Hematopoietic multipotent progenitor cell treated with erythropoietin and hydrocortisone succinate and interleukin-3 and kit ligand, for 8 days (in vitro differentiated cells): Measurements from ENCODE around the gene ZBED3.
A peak's percentile ranks its signal among the peaks of the same experiment; 100 is the strongest.
"Not testable (repeated sequence)": the region's sequence is repeated elsewhere in the genome, so short reads cannot be mapped to it uniquely, and the experiment has no call there.

Experiments used
- DNase-seq: peaks from one replicate; pipeline ENCODE4 v3.0.0-alpha.2; 2015

The ZBED3 gene

GRCh38 chr5:77086689-77087483 is at the start of gene ZBED3:
TSS of gene ZBED3 (minus strand) at chr5:77087285. CDS start at chr5:77077878, 9,407 bp downstream.
- peak; percentile 79 for DNase-seq

- peak; percentile 20 for DNase-seq
Measured at GRCh38 chr5:77133061-77133758, 46.1 kb upstream of the ZBED3 start.

GRCh38 chr5:77131361-77131760 is 44.3 kb upstream of the ZBED3 start:
- DNase-seq, result no peak

GRCh38 chr5:77129391-77129990 is 42.4 kb upstream of the ZBED3 start:
- DNase-seq, result peak; percentile 38

GRCh38 chr5:77128411-77129061 is 41.5 kb upstream of the ZBED3 start:
- DNase-seq, result no peak

GRCh38 chr5:77123057-77123456 is 36.0 kb upstream of the ZBED3 start:
- DNase-seq, result no peak

GRCh38 chr5:77120706-77121105 is 33.6 kb upstream of the ZBED3 start:
- no peak for DNase-seq

GRCh38 chr5:77120086-77120485 is 33.0 kb upstream of the ZBED3 start:
- DNase-seq, result no peak

- no peak for DNase-seq
Measured at GRCh38 chr5:77117161-77117560, 30.1 kb upstream of the ZBED3 start.

GRCh38 chr5:77107035-77107434 is 19.9 kb upstream of the ZBED3 start:
- DNase-seq, result not testable (repeated sequence)

- no peak for DNase-seq
Measured at GRCh38 chr5:77104813-77105212, 17.7 kb upstream of the ZBED3 start.

GRCh38 chr5:77103457-77103856 is 16.4 kb upstream of the ZBED3 start:
- DNase-seq, result no peak

- DNase-seq, result no peak
Measured at GRCh38 chr5:77102549-77102948, 15.5 kb upstream of the ZBED3 start.

GRCh38 chr5:77101298-77101697 is 14.2 kb upstream of the ZBED3 start:
- no peak for DNase-seq

GRCh38 chr5:77095189-77095588 is 8.1 kb upstream of the ZBED3 start:
- DNase-seq, result no peak

- peak; percentile 20 for DNase-seq
Measured at GRCh38 chr5:77087484-77088261, 588 bp upstream of the ZBED3 start.

GRCh38 chr5:77086368-77086688 is 757 bp downstream of the ZBED3 start:
- DNase-seq, result no peak

- DNase-seq, result no peak
Measured at GRCh38 chr5:77083088-77083487, 4.0 kb downstream of the ZBED3 start.

- DNase-seq, result no peak
Measured at GRCh38 chr5:77082280-77082679, 4.8 kb downstream of the ZBED3 start.

- no peak for DNase-seq
Measured at GRCh38 chr5:77080905-77081304, 6.2 kb downstream of the ZBED3 start.

GRCh38 chr5:77080479-77080878 is 6.6 kb downstream of the ZBED3 start:
- DNase-seq, result not testable (repeated sequence)

GRCh38 chr5:77077829-77078176 is 9.3 kb downstream of the ZBED3 start:
- DNase-seq, result no peak
